ENCODE data around the gene MACROD2. TPM values are rescaled to one million over a fixed set of nuclear protein-coding genes. Genes with fewer than 3 reads are reported as not detected.

The MACROD2 gene
- total RNA-seq, 2 experiments from 2014 or later, result not detected

DNA sequence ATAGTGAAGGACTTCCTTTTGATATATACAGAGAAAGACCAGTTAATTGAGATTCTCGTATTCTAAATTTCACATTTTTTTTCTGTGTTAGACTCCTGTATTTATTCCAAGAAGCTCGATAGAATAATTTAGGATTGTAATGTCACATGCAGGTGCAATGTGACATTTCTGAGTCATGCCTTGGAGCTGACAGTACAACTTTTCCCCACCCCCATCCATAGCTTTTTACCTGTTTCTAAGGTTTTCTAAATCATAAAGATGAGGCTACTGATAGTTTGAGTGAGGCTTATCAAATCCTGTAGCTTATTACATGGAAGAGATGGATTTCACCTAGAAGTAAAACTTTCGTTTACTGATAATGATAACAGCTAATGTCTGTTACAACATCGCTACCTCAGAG lies 304.5 kb downstream of the MACROD2 start:
- H3K4me1 Mint-ChIP-seq (ENCODE audit: low read depth), result no peaks in the 10 kb centered on the region
- no peak for DNase-seq
- intact Hi-C loops (cut with micrococcal nuclease), result no loop called here
- peaks cover 16% of the 10 kb centered on the region for H3K9me3 Mint-ChIP-seq
- ChIA-PET CTCF (no interaction called here), POLR2A (no interaction called here)
- no peaks in the 10 kb centered on the region for H3K36me3 Mint-ChIP-seq
- no peaks in the 10 kb centered on the region for H3K27me3 Mint-ChIP-seq
- no peak overlapping the region for H3K27ac Mint-ChIP-seq
- no peak overlapping the region for H3K4me3 Mint-ChIP-seq

DNA sequence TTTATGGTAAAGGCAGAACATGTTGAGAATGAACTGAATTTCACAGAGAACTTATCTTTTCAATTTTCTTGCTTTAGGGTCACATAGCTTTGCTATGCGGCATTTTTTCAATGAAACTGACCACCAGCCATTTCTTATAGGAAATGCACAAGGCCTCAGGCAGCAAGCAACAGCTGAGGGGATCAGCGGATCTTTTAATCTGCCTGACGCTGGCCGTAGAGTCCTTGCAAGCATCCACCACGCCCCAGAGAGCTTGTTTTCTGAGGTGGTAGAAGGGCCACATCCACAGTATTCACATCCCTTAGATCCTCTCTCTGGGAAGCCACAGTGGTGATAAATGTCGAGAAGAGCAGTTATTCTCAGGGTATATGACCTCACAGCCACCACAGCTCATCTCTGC lies 307.8 kb downstream of the MACROD2 start:
- no peaks in the 10 kb centered on the region for H3K36me3 Mint-ChIP-seq
- no peak for DNase-seq
- CTCF ChIA-PET, result no interaction called here
- H3K27ac Mint-ChIP-seq, result no peak overlapping the region
- no peaks in the 10 kb centered on the region for H3K4me1 Mint-ChIP-seq (ENCODE audit: low read depth)
- no peaks in the 10 kb centered on the region for H3K27me3 Mint-ChIP-seq
- POLR2A ChIA-PET, result no interaction called here
- H3K4me3 Mint-ChIP-seq, result no peak overlapping the region
- intact Hi-C loops (cut with micrococcal nuclease), result no loop called here
- H3K9me3 Mint-ChIP-seq, result peaks cover 19% of the 10 kb centered on the region

DNA sequence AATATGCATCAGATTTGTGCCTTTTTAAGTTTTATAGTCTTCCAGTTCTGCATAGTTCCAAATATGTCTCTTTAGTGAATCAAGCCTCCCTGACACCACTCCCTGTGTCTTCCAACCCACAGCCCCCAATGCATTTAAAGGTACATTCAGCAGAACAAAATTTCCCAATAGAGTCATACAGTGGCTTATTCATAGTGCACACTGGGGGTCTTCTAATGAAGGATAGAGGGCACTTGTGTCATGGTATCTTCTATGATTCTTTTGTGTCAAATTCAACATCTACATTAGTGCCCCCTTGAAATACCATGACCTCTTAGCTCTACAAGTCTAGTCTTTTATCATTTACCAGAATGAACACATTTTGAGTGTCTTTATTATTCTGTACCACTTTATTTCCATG lies 308.3 kb downstream of the MACROD2 start:
- peaks cover 22% of the 10 kb centered on the region for H3K9me3 Mint-ChIP-seq
- no peak overlapping the region for H3K4me3 Mint-ChIP-seq
- no peak for DNase-seq
- H3K36me3 Mint-ChIP-seq, result no peaks in the 10 kb centered on the region
- CTCF ChIA-PET, result no interaction called here
- no peak overlapping the region for H3K27ac Mint-ChIP-seq
- intact Hi-C loops (cut with micrococcal nuclease), result no loop called here
- H3K4me1 Mint-ChIP-seq (ENCODE audit: low read depth), result no peaks in the 10 kb centered on the region
- no peaks in the 10 kb centered on the region for H3K27me3 Mint-ChIP-seq
- POLR2A ChIA-PET, result no interaction called here

DNA sequence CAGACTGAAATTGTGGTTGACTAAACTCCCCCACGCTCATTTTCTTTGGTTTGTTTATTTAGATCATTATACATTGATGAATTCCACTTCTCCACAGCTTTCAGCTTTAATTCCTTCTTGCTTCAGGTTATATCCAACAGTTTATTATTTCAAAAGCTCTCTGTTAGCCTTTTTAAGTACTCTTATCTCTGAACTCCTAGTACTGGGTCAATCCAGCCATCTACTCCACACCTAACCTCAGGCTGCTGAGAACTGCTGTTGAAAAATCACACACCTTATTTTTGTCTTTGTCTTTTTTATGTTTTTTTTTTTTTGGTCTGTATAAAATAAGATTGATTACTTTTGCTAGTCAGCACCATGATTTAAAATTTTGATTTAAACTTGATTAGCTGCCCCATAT lies 309.2 kb downstream of the MACROD2 start:
- H3K36me3 Mint-ChIP-seq, result no peaks in the 10 kb centered on the region
- H3K9me3 Mint-ChIP-seq, result peaks cover 22% of the 10 kb centered on the region
- no peaks in the 10 kb centered on the region for H3K4me1 Mint-ChIP-seq (ENCODE audit: low read depth)
- ChIA-PET POLR2A (no interaction called here), CTCF (no interaction called here)
- H3K27me3 Mint-ChIP-seq, result no peaks in the 10 kb centered on the region
- no peak for DNase-seq
- intact Hi-C loops (cut with micrococcal nuclease), result no loop called here
- H3K27ac Mint-ChIP-seq, result no peak overlapping the region
- H3K4me3 Mint-ChIP-seq, result no peak overlapping the region

DNA sequence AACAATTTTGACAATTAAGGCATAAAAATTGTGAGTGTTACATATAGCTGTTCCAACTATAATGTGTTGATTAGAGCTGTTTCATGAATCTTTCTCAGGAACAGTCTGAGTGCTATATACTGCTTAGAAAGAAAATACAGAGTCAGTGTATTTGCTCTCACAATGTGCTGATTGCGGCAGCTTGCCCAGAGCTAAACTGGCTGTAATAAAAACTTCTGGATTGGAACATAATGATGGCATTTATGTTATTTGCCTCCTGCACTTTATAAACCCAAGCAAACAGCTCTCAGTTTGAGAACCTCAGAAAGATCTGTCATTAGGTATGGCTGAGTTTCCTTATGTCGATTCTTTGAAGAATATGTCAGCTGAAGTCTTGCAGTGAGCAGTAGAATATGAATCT lies 312.6 kb downstream of the MACROD2 start:
- intact Hi-C loops (cut with micrococcal nuclease), result no loop called here
- Mint-ChIP-seq H3K27me3 (no peaks in the 10 kb centered on the region), H3K36me3 (no peaks in the 10 kb centered on the region), H3K27ac (no peak overlapping the region), H3K4me3 (no peak overlapping the region), H3K9me3 (peaks cover 19% of the 10 kb centered on the region), H3K4me1 (ENCODE audit: low read depth) (no peaks in the 10 kb centered on the region)
- CTCF ChIA-PET, result no interaction called here
- DNase-seq, result no peak
- POLR2A ChIA-PET, result no interaction called here

DNA sequence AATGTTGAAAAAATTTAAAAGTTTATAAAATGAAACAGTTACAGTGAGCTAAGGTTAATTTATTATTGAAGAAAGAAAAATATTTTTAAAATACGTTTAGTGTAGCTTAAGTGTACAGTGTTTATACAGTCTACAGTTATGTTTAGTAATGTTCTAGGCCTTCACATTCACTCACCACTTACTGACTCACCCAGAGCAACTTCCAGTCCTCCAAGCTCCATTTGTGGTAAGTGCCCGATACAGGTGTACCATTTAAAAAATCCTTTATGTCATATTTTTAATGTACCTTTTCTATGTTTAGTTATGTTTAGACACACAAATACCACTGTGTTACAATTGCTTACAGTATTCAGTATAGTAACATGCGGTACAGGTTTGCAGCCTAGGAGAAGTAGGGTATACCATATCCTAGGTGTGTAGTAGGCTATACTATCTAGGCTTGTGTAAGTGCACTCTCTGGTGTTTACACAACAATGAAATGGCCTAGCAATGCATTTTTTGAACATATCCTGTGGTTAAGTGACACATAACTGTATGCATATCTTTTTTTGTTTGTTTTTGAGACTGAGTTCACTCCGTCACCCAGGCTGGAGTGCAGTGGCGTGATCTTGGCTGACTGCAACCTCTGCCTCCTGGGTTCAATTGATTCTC lies 315.8 kb downstream of the MACROD2 start:
- peaks cover 16% of the 10 kb centered on the region for H3K9me3 Mint-ChIP-seq
- intact Hi-C loops (cut with micrococcal nuclease), result no loop called here
- H3K27ac Mint-ChIP-seq, result no peak overlapping the region
- H3K36me3 Mint-ChIP-seq, result no peaks in the 10 kb centered on the region
- H3K4me1 Mint-ChIP-seq (ENCODE audit: low read depth), result no peaks in the 10 kb centered on the region
- POLR2A ChIA-PET, result no interaction called here
- CTCF ChIA-PET, result no interaction called here
- DNase-seq, result no peak
- no peak overlapping the region for H3K4me3 Mint-ChIP-seq
- no peaks in the 10 kb centered on the region for H3K27me3 Mint-ChIP-seq

DNA sequence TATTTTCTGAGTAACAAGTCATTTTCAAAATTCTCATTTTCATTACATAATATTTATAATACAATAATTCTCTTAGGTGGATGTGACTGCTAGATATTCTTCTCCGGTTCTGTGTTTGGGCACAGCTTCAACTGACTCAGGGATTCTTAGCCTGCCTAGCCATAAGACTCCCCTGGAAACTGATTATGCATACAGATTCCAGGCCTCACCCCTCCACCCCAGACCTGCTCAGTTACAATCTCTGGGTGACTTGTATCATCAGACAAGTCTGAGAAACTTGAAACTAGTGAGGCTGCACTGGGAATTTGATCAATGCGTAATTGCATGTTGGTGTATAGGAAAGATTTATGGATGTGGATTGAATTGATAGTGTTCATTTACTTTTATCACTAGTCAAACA lies 316.7 kb downstream of the MACROD2 start:
- POLR2A ChIA-PET, result no interaction called here
- Mint-ChIP-seq H3K27ac (no peak overlapping the region), H3K4me3 (no peak overlapping the region), H3K27me3 (no peaks in the 10 kb centered on the region), H3K36me3 (no peaks in the 10 kb centered on the region), H3K9me3 (peaks cover 16% of the 10 kb centered on the region), H3K4me1 (ENCODE audit: low read depth) (no peaks in the 10 kb centered on the region)
- CTCF ChIA-PET, result no interaction called here
- intact Hi-C loops (cut with micrococcal nuclease), result no loop called here
- no peak for DNase-seq

DNA sequence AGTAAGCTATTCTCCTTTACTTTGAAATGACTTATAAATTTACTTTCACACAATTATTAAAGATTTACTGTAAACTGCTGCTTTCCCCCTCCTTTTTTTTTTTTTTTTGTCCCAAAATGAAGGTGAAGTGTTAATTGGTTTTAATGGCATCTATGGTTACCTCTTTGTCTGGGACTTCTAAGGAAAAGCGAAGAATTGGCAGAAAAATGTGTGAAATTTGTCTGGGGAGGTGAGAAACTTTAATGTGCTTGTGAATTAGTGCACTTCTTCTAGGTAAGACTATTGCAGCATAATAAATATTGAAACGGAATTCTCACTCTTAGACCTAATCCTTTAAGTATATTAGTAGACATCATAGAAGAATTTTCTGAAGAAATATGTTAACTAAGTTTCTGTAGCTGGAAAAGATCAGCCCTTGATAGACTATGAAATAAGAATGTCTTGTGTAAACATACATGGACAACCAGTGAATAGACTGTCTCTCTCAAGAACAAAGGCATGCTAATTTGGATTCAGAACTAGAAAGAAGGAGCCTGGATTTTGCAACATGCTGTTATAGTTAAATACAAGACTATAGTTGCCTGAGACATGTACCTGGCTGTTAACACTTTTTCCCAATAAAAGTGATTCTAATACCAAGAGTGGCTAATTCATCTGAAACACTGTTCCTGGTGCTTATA lies 318.2 kb downstream of the MACROD2 start:
- H3K36me3 Mint-ChIP-seq, result no peaks in the 10 kb centered on the region
- H3K27me3 Mint-ChIP-seq, result no peaks in the 10 kb centered on the region
- H3K9me3 Mint-ChIP-seq, result peaks cover 11% of the 10 kb centered on the region
- H3K4me3 Mint-ChIP-seq, result no peak overlapping the region
- H3K4me1 Mint-ChIP-seq (ENCODE audit: low read depth), result no peaks in the 10 kb centered on the region
- no peak overlapping the region for H3K27ac Mint-ChIP-seq
- ChIA-PET CTCF (no interaction called here), POLR2A (no interaction called here)
- no peak for DNase-seq
- intact Hi-C loops (cut with micrococcal nuclease), result no loop called here

DNA sequence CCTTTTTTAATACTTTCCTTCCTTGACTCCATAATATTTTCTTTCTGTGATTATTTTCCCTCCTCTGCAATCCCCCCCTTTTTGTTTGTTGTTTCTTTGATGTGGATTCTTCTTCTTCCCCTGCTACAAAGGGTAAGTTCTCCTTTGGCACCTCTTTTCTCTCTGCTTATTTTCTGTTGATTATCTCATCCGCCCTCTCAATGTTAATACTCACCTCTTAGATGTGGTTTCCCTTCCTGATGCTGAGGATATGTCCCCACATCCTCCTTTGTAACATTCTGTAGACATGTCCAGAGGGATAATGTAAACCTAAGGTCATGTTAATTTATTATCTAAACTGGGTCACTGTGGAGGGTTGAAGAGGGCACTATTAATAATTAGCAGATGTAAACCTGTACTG lies 324.4 kb downstream of the MACROD2 start:
- peaks cover 25% of the 10 kb centered on the region for H3K9me3 Mint-ChIP-seq
- no peak overlapping the region for H3K27ac Mint-ChIP-seq
- POLR2A ChIA-PET, result no interaction called here

DNA sequence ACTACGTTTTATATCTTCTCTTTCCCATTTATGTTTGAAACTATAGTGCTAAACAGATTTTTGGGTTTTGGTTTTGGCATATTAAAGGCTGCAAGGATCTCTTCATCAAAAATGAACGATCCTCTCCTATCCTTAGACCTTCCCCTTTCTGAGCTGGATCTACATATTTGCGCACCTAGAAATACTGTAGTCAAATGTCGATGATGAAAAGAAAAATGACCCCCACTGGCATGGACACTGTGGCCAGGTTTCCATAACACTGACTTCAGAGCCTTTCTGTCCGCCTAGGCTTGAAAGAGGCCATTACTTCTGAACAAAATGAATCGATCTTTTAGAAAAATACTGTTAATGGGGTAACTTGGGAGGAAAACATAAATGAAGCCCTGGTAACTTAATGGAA lies 336.3 kb downstream of the MACROD2 start:
- H3K36me3 Mint-ChIP-seq, result no peaks in the 10 kb centered on the region
- H3K9me3 Mint-ChIP-seq, result peaks cover 15% of the 10 kb centered on the region
- no peak for DNase-seq
- intact Hi-C loops (cut with micrococcal nuclease), result no loop called here
- no peaks in the 10 kb centered on the region for H3K4me1 Mint-ChIP-seq (ENCODE audit: low read depth)
- H3K27ac Mint-ChIP-seq, result no peak overlapping the region
- CTCF ChIA-PET, result no interaction called here
- H3K27me3 Mint-ChIP-seq, result no peaks in the 10 kb centered on the region
- POLR2A ChIA-PET, result no interaction called here
- H3K4me3 Mint-ChIP-seq, result no peak overlapping the region

More for the DNA sequence above, 324.4 kb downstream of the MACROD2 start:
- Mint-ChIP-seq H3K4me1 (ENCODE audit: low read depth) (no peaks in the 10 kb centered on the region), H3K27me3 (no peaks in the 10 kb centered on the region), H3K36me3 (no peaks in the 10 kb centered on the region), H3K4me3 (no peak overlapping the region)
- CTCF ChIA-PET, result no interaction called here
- intact Hi-C loops (cut with micrococcal nuclease), result no loop called here
- no peak for DNase-seq

DNA sequence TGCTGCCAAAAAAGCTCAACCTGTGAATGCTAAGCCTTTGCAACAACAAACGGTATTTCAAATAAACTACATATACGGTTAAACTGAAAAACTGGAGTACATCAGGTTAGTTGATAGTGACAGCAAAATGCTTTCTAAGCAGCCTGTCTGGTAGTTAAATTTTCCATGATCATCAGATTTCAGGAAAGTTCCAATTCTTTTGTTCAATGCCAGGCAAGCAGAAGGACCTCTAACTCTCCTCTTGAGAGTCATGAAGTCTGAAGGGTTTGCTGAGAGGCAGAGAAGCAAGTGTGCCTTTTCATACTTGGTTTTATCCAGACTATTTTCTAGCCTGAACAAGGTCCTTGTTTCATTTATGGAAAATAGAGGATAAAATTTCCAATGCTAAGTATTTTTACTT lies 337.6 kb downstream of the MACROD2 start:
- intact Hi-C loops (cut with micrococcal nuclease), result no loop called here
- no peak for DNase-seq
- no peak overlapping the region for H3K27ac Mint-ChIP-seq
- H3K4me3 Mint-ChIP-seq, result no peak overlapping the region
- H3K4me1 Mint-ChIP-seq (ENCODE audit: low read depth), result no peaks in the 10 kb centered on the region
- no peaks in the 10 kb centered on the region for H3K27me3 Mint-ChIP-seq
- peaks cover 11% of the 10 kb centered on the region for H3K9me3 Mint-ChIP-seq
- ChIA-PET CTCF (no interaction called here), POLR2A (no interaction called here)
- H3K36me3 Mint-ChIP-seq, result no peaks in the 10 kb centered on the region

DNA sequence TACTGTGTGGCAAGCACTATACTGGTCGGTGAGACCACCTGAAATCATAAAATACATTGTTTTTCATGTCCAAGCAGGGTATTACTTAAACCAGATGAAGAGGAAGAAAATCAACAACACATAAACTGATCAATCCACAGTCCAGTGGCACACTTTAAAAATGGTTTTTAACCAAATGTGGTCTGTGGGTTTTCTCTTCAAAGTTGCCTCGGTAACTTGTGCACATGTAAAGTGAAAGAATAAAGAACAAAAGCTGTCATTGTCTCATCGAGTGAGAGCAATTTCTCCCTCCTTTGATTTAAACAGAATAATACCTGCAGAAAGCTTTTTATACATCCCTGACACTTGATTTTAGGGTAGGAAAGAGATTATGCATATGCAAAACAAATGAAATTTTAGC lies 338.4 kb downstream of the MACROD2 start:
- Mint-ChIP-seq H3K36me3 (no peaks in the 10 kb centered on the region), H3K4me3 (no peak overlapping the region), H3K9me3 (peaks cover 11% of the 10 kb centered on the region), H3K27me3 (no peaks in the 10 kb centered on the region), H3K4me1 (ENCODE audit: low read depth) (no peaks in the 10 kb centered on the region), H3K27ac (no peak overlapping the region)
- CTCF ChIA-PET, result no interaction called here
- POLR2A ChIA-PET, result no interaction called here
- intact Hi-C loops (cut with micrococcal nuclease), result no loop called here
- no peak for DNase-seq

DNA sequence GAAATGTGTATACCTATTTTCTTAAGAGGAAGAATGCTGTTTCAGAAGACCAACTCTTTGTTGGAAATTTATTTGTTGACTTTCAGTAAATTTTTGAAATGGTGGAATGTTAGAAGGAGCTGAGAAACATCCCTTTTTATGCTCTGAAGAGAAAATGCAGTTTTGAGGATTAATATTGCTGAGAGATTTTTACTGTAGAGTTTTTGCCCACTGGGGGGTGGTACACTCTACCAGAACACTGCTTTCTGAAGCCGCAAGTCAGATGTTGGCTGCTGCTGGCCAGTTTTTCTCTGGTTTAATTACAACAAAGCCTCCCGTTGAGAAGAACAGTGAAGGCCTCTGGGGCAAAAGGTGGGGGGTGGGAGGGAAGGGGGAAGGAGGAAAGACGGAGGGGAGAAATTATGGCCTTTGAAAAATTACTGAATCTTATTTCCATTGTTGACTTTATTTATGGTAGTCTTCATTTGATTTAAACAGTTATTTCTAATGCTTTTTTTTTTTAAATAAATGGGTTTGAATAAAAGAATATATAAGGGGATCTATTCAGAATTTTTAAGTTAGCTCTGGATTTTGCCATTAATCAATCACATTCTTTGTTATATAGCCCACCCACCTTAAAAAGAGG lies 339.1 kb downstream of the MACROD2 start:
- Mint-ChIP-seq H3K27me3 (no peaks in the 10 kb centered on the region), H3K36me3 (no peaks in the 10 kb centered on the region), H3K27ac (no peak overlapping the region), H3K4me1 (ENCODE audit: low read depth) (no peaks in the 10 kb centered on the region), H3K9me3 (peaks cover 11% of the 10 kb centered on the region), H3K4me3 (no peak overlapping the region)
- intact Hi-C loops (cut with micrococcal nuclease), result no loop called here
- no peak for DNase-seq
- CTCF ChIA-PET, result no interaction called here
- POLR2A ChIA-PET, result no interaction called here
